ENCODE measurements around the gene ANP32E.

DNA sequence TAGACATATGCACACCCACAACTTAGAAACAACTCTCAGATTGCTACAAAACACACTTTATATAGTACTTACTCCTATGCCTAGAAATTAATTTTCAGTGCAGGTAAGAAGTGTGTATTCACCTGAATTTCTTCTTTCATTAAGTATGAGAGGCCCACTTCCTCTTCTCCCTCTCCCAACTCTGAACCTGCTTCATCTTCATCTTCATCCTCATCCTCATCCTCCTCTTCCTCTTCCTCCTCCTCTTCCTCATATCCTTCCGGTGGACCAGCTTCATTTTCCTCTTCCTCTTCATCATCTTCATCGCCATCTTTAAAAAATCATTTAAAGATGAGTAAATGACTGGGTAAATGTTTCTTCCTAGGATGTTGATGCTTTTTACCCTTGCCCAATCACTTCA lies 9.4 kb downstream of the ANP32E start:
- TF ChIP-seq, protein P1, sequence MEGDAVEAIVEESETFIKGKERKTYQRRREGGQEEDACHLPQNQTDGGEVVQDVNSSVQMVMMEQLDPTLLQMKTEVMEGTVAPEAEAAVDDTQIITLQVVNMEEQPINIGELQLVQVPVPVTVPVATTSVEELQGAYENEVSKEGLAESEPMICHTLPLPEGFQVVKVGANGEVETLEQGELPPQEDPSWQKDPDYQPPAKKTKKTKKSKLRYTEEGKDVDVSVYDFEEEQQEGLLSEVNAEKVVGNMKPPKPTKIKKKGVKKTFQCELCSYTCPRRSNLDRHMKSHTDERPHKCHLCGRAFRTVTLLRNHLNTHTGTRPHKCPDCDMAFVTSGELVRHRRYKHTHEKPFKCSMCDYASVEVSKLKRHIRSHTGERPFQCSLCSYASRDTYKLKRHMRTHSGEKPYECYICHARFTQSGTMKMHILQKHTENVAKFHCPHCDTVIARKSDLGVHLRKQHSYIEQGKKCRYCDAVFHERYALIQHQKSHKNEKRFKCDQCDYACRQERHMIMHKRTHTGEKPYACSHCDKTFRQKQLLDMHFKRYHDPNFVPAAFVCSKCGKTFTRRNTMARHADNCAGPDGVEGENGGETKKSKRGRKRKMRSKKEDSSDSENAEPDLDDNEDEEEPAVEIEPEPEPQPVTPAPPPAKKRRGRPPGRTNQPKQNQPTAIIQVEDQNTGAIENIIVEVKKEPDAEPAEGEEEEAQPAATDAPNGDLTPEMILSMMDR (conservative IDR thresholded peaks at IDR 0.05): no peak
- TF ChIP-seq ZFX (IDR thresholded peaks at IDR 0.05): no peak

Measured in C4-2B (cell line).